ENCODE data around the gene SPDYC.
"Not testable (repeated sequence)": the region's sequence is repeated elsewhere in the genome, so short reads cannot be mapped to it uniquely, and the experiment has no call there.

Gene SPDYC

DNA sequence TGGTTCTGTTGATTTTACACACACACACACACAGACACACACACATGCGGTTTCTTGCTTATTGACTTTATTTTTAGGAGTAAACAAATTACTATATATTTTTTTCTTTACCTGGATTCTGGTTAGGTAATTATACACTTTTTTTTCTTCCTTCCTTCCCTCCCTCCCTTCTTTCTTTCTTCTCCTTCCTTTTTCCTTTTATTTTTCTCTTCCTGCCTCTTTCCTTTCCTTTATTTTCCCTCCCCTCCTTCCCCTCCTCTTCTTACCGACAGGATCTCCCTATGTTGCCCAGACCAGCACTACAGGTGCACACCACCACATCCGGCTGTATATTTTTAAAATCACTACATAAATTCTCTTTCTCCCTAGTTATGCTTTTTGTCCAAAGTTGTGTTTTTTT is 3.1 kb upstream of the SPDYC start:
- H3K79me2 ChIP-seq (ENCODE audit: insufficient read depth, low read length), result no peaks in the 10 kb centered on the region
- H3K4me3 ChIP-seq (ENCODE audit: low read depth, low read length, poor library complexity, severe bottlenecking), result no peak overlapping the region
- no peak overlapping the region for H3K4me2 ChIP-seq (ENCODE audit: low read length)
- H3K27me3 ChIP-seq (ENCODE audit: insufficient read depth, low read length), result no peaks in the 10 kb centered on the region
- no peaks in the 10 kb centered on the region for H4K20me1 ChIP-seq (ENCODE audit: insufficient read depth, low read length)
- no peaks in the 10 kb centered on the region for H3K9me2 ChIP-seq (ENCODE audit: low read depth, low read length)
- H3K9ac ChIP-seq (ENCODE audit: low read length), result no peak overlapping the region
- TF ChIP-seq, protein P1, sequence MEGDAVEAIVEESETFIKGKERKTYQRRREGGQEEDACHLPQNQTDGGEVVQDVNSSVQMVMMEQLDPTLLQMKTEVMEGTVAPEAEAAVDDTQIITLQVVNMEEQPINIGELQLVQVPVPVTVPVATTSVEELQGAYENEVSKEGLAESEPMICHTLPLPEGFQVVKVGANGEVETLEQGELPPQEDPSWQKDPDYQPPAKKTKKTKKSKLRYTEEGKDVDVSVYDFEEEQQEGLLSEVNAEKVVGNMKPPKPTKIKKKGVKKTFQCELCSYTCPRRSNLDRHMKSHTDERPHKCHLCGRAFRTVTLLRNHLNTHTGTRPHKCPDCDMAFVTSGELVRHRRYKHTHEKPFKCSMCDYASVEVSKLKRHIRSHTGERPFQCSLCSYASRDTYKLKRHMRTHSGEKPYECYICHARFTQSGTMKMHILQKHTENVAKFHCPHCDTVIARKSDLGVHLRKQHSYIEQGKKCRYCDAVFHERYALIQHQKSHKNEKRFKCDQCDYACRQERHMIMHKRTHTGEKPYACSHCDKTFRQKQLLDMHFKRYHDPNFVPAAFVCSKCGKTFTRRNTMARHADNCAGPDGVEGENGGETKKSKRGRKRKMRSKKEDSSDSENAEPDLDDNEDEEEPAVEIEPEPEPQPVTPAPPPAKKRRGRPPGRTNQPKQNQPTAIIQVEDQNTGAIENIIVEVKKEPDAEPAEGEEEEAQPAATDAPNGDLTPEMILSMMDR (IDR thresholded peaks at IDR 0.05; ENCODE audit: low read length), result no peak
- no peak for TF ChIP-seq EZH2 (IDR thresholded peaks at IDR 0.05; ENCODE audit: borderline replicate concordance, low read length)
- peaks cover 22% of the 10 kb centered on the region for H3K4me1 ChIP-seq (ENCODE audit: insufficient read depth, low read length, severe bottlenecking)
- no peak overlapping the region for H2AFZ ChIP-seq (ENCODE audit: low read length)
- H3K9me3 ChIP-seq (ENCODE audit: low read length), result no peaks in the 10 kb centered on the region
- no peaks in the 10 kb centered on the region for H3K36me3 ChIP-seq (ENCODE audit: insufficient read depth, low read length)
- H3F3A ChIP-seq (ENCODE audit: insufficient read depth, low read length), result no peaks in the 10 kb centered on the region
- H3K27ac ChIP-seq (ENCODE audit: low read depth, low read length, poor library complexity, severe bottlenecking), result no peak overlapping the region

DNA sequence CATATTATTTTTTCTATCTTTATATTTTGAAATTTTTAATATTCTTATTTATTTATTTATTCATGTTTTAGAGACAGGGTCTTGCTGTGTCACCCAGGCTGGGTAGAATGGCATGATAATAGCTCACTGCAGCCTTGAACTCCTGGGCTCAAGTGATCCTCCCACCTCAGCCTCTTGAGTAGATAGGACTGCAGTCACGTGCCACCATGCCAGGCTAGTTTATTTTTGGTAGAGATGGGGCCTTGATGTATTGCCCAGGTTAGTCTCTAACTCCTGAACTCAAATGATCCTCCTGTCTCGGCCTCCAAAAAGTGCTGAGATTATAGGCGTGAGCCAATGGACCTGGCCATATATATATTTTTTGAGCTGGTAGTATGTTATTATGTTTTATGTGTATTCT is 2.4 kb upstream of the SPDYC start:
- Histone ChIP-seq H3K9me3 (ENCODE audit: low read length) (no peaks in the 10 kb centered on the region), H3F3A (ENCODE audit: insufficient read depth, low read length) (no peaks in the 10 kb centered on the region), H3K9ac (ENCODE audit: low read length) (no peak overlapping the region), H3K27me3 (ENCODE audit: insufficient read depth, low read length) (no peaks in the 10 kb centered on the region), H3K79me2 (ENCODE audit: insufficient read depth, low read length) (no peaks in the 10 kb centered on the region), H3K4me2 (ENCODE audit: low read length) (no peak overlapping the region), H2AFZ (ENCODE audit: low read length) (no peak overlapping the region), H3K27ac (ENCODE audit: low read depth, low read length, poor library complexity, severe bottlenecking) (no peak overlapping the region), H3K9me2 (ENCODE audit: low read depth, low read length) (no peaks in the 10 kb centered on the region), H4K20me1 (ENCODE audit: insufficient read depth, low read length) (no peaks in the 10 kb centered on the region), H3K36me3 (ENCODE audit: insufficient read depth, low read length) (no peaks in the 10 kb centered on the region), H3K4me3 (ENCODE audit: low read depth, low read length, poor library complexity, severe bottlenecking) (no peak overlapping the region), H3K4me1 (ENCODE audit: insufficient read depth, low read length, severe bottlenecking) (peaks cover 22% of the 10 kb centered on the region)
- TF ChIP-seq, protein P1 (IDR thresholded peaks at IDR 0.05; ENCODE audit: low read length), result no peak
- TF ChIP-seq EZH2 (IDR thresholded peaks at IDR 0.05; ENCODE audit: borderline replicate concordance, low read length), result no peak

DNA sequence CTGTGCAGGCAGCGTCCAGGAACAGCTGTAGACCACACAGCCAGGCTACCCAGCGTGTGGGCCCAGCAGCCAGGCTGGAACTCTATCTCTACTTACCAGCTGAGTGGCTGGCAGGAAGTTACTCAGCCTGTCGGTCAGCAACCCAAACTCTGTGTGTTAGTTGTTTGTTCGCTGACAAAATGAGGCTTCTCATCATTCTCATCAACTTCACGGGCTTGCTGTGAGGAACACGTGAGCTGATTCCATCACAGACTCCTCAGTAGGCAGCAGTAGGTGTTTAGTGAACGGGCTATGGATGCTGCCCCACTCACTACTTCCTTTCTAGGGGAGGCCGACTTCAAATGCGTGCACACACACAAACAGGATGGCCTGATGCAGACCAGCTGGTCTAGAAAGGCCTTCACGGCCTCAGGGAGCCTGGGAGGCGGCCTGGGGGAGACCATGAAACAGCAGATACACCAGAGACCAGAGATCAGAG is 830 bp upstream of the SPDYC start:
- no peaks in the 10 kb centered on the region for H3K9me3 ChIP-seq (ENCODE audit: low read length)
- H3K27ac ChIP-seq (ENCODE audit: low read depth, low read length, poor library complexity, severe bottlenecking), result peak overlapping the region; percentile 81
- peak overlapping the region; percentile 88 for H2AFZ ChIP-seq (ENCODE audit: low read length)
- peak overlapping the region; percentile 3 for H3K4me3 ChIP-seq (ENCODE audit: low read depth, low read length, poor library complexity, severe bottlenecking)
- H3K36me3 ChIP-seq (ENCODE audit: insufficient read depth, low read length), result no peaks in the 10 kb centered on the region
- H3K4me1 ChIP-seq (ENCODE audit: insufficient read depth, low read length, severe bottlenecking), result peaks cover 22% of the 10 kb centered on the region
- no peak for TF ChIP-seq EZH2 (IDR thresholded peaks at IDR 0.05; ENCODE audit: borderline replicate concordance, low read length)
- no peaks in the 10 kb centered on the region for H3K79me2 ChIP-seq (ENCODE audit: insufficient read depth, low read length)
- no peaks in the 10 kb centered on the region for H3K9me2 ChIP-seq (ENCODE audit: low read depth, low read length)
- H3K9ac ChIP-seq (ENCODE audit: low read length), result peak overlapping the region; percentile 51
- no peaks in the 10 kb centered on the region for H3K27me3 ChIP-seq (ENCODE audit: insufficient read depth, low read length)
- no peaks in the 10 kb centered on the region for H4K20me1 ChIP-seq (ENCODE audit: insufficient read depth, low read length)
- peak overlapping the region; percentile 39; the same call in 1 of the 2 replicates for H3K4me2 ChIP-seq (ENCODE audit: low read length)
- no peaks in the 10 kb centered on the region for H3F3A ChIP-seq (ENCODE audit: insufficient read depth, low read length)

DNA sequence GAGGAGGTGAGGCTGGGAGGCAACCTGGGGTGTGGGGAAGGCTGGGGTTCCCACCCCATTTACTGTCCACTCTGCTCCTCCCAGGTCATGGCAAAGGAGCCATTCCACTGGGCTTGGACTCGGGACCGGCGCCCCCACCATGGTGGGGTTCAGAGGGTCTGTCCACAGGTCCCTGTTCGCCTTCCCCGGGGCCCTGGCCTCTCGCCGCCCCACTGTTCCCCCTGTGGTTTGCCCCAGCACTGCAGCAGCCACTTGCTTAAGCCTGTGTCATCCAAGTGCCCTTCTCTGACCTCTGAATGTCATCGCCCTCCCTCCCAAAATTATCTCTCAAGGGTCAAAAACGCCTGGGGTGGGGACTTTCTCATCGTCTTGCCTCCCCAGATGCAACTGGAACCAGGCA is 2.6 kb downstream of the SPDYC start:
- Histone ChIP-seq H3K9ac (ENCODE audit: low read length) (no peak overlapping the region), H3K27me3 (ENCODE audit: insufficient read depth, low read length) (no peaks in the 10 kb centered on the region), H3K9me2 (ENCODE audit: low read depth, low read length) (no peaks in the 10 kb centered on the region), H3K4me1 (ENCODE audit: insufficient read depth, low read length, severe bottlenecking) (peaks cover 17% of the 10 kb centered on the region), H3K79me2 (ENCODE audit: insufficient read depth, low read length) (no peaks in the 10 kb centered on the region), H3K4me3 (ENCODE audit: low read depth, low read length, poor library complexity, severe bottlenecking) (no peak overlapping the region), H3K9me3 (ENCODE audit: low read length) (no peaks in the 10 kb centered on the region), H3F3A (ENCODE audit: insufficient read depth, low read length) (no peaks in the 10 kb centered on the region), H3K27ac (ENCODE audit: low read depth, low read length, poor library complexity, severe bottlenecking) (no peak overlapping the region), H3K4me2 (ENCODE audit: low read length) (no peak overlapping the region), H2AFZ (ENCODE audit: low read length) (no peak overlapping the region), H3K36me3 (ENCODE audit: insufficient read depth, low read length) (no peaks in the 10 kb centered on the region), H4K20me1 (ENCODE audit: insufficient read depth, low read length) (no peaks in the 10 kb centered on the region)
- TF ChIP-seq EZH2 (IDR thresholded peaks at IDR 0.05; ENCODE audit: borderline replicate concordance, low read length), result no peak
- TF ChIP-seq, protein P1 (IDR thresholded peaks at IDR 0.05; ENCODE audit: low read length), result no peak

DNA sequence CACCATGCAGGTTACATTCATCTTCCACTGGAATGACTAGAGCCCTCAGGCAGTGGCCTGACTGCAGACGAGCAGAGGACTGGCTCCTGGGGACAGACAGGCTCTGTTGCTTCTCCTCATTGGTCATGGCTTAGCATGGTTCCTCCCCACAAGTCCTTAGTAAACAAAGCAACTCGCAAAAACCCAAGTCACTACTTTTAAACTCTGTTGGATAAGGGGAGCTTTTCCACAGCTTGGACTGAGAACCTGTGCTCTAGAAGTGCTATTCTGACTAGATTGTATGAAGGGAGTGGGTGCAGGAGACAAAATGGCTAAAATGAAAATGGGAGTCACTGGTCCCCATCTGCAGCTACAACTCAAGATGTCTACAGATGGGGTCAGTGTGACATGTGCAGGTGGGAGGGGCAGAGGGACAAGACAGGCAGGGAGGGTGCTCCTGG is 4.6 kb downstream of the SPDYC start:
- not testable (repeated sequence) for H3K27ac ChIP-seq (ENCODE audit: low read depth, low read length, poor library complexity, severe bottlenecking); H4K20me1 ChIP-seq (ENCODE audit: insufficient read depth, low read length); H3K9me2 ChIP-seq (ENCODE audit: low read depth, low read length); H3K9ac ChIP-seq (ENCODE audit: low read length); H3K4me3 ChIP-seq (ENCODE audit: low read depth, low read length, poor library complexity, severe bottlenecking); H3K4me2 ChIP-seq (ENCODE audit: low read length); H3K4me1 ChIP-seq (ENCODE audit: insufficient read depth, low read length, severe bottlenecking); H3K9me3 ChIP-seq (ENCODE audit: low read length); H3K27me3 ChIP-seq (ENCODE audit: insufficient read depth, low read length); H2AFZ ChIP-seq (ENCODE audit: low read length); H3K36me3 ChIP-seq (ENCODE audit: insufficient read depth, low read length); H3K79me2 ChIP-seq (ENCODE audit: insufficient read depth, low read length); H3F3A ChIP-seq (ENCODE audit: insufficient read depth, low read length)

Data from OCI-LY1 (cell line).